HG03139 (cell line): ENCODE measurements around the gene C2CD4D.

Source experiments
- ATAC-seq: cut with Tn5 transposase; IDR thresholded peaks from one replicate; pipeline ENCODE4 v1.9.1; 2021; ENCODE audit not compliant: unreplicated experiment

The C2CD4D gene

DNA sequence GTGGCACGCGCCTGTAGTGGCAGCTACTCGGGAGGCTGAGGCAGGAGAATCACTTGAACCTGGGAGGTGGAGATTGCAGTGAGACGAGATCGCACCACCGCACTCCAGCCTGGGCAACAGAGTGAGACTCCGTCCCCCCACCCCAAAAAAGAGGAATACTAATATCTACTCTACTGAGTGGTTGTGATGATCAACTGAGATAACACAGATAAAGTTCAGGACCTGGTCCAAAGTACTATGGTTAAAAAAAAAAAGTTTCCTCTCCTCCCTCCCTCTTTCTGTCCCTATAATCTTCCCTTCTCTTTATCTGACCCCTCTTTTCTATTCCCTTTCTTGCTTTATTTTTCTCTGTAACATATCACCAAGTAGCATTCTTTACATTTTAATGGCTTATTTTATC is 4.0 kb downstream of the C2CD4D start:
- ATAC-seq, result no peak

DNA sequence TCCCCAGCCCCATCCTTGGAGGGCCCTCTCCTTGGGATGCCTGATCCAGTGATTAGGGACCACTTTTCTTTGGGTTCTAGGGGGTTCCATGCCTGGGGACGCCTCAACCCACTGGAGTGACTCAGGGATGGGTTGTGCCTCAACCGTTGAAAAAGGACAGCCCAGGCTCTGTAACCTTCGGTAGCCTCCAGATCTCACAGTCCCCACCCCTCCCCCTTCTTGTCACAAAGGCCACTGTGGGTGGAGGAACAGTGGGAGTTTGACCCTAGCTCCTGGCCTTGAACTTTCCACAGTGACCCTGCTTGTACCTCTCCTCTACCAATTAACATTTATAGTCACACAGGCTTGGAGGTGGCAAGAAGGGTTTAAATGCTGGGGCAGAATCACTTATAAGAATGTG is 5.4 kb downstream of the C2CD4D start:
- ATAC-seq, result no peak

DNA sequence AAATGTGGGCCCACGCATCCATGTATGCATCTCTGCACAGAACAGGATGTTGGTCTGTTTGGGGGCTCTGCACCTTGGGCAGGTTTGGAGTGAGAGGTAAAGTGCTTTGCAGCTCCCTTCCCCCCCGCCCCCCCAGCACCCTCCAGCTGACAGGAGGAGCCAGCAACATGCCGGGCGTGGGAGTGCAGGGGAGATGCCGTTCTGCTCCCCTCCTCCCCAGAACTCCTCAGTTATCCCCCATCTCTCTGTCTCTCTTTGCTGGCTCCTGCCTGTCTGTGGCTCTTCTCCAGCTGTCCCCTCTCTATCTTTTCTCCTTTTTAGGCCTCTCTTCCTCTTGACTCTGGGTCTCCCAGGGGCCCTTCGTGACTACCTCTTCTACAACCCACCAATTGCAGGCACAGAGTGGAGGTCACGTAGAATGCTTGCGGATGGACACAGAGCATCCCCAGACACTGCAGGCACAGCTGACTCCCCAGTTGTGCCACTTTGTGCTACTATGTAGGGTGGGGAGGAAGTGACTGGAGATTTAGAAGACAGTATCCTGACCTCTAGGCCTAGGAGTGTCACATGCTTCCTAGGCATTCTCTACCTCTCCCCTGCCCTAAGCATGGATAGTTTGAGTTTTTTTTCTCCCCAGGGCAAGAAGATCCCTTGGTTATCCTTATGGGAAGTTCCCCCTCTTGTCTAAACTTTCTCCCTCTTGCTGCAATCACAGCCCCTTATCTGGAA is 6.3 kb downstream of the C2CD4D start:
- no peak for ATAC-seq

DNA sequence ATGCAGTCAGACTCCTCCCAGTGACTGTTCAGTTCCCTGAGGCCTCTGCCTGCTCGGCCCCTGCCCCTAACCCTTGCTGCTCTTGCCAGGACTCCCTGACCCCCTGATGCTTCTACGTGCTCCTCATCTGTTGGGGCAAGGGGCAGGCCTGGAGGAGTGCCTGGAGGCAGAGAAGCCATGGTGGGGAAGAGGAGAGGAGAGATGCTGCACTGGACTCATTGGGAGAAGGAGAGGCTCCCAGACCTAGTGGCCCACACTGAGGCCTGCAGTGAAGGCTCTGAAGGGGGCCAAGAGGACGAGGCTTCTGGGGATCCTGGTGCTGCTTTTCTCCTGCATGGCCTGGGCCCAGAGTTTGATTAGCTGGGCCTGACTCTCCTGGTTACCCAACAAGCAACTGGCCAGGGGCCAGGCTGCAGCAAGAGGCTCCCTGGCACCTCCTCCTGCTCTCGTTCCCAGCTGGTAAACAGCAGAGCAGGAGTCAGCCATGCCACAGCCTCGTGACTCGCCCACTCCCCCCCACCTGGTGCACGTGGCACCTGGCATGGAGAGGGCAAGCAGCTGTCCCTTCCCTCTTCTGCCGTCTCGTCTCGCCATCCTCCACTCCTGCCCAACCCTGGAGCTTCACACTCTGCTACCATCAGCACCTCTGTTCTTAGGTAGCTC is 7.2 kb downstream of the C2CD4D start:
- no peak for ATAC-seq

DNA sequence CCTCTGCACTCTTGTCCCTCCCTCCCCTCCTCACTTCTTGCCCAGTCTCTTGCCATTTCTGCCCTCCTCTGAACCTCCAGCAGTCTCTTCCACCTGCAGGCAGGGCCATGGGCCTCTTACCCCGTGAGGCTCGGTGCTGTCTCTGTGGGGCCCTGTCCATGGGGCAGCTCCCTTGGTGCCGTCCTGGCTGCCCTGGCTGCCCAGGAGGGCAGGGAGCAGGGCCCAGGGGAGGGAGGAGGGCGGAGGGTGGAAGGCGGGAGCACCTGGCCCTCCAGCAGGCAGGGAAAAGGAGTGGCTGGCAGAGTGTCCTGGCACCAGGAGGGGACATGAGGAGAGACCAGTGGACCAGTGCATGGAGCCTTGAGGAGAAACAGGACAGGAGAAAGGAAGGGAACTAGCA is 8.0 kb downstream of the C2CD4D start, which contains the start of gene RORC:
Gene RORC (minus strand): TSS at position 198 of the 400 bp plus-strand sequence. CDS start 38 bp downstream, at position 160.
- no peak for ATAC-seq

DNA sequence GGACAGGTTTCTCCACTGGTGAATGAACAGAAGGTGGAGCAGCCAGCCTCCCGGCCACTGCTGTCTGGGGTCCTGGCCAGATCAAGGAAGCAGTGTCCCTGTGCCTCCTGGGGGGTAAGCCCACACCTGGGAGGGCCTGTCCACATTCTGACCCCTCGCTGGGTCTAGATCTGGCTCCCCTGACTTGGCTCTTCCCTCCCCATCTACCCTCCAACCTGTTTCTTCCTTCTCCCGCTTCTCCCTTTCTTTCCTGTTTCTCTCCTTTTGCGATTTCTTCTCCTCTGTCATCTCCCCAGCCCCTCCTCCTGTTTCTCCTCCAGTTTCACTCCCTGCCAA is 8.4 kb downstream of the C2CD4D start:
- ATAC-seq, result no peak

DNA sequence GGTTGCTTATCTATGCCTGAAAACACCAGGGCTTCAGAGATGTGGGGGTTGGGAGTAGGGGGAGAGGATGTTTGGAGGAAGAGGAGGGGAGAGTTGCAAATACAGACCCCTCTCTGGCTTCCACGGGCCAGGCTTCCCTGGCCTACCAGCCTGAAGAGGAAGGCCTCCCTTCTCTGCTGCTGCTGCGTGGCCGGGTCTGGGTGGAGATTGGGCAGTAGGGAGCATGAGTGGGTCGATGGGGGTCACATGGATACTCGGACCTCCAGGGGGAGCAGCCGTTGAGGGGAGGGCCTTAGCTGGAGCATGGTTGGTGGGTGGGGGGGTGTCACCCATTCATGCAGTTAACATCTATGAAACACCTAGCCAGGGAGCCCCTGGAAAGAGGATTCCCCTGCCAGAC is 9.6 kb downstream of the C2CD4D start:
- ATAC-seq, result no peak

DNA sequence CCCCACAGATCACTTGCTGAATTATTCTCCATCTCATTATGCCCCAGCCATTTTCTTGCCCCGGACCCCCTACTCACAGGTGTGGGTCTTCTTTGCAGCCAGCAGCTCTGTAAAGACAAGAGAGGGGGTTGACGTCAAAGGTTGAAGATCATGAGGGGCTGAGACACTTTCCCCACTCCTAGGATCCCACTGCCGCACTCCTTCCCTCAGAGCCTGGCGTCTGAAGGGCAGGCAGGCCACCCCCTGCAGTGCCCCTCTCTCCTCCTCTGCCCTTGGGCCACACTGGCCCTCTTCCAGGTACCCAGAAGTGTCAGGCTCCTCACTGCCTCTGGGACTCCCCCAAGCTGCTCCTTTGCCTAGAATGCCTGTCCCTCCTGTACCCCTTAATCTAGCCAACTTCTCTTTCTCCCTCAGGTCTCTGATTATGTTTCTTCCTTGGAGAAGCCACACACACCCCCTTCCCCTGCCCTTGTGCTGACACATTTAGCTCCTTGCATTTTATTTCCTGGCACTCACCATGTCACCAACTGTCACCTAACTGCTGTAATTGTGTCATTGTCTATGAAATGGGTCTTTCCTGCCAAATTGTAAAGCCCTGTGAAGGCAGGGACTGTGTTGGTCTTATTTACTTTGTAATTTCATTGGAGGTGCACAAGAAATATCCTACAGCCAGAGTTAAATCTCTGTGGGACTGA is 10.1 kb downstream of the C2CD4D start:
- ATAC-seq, result no peak

DNA sequence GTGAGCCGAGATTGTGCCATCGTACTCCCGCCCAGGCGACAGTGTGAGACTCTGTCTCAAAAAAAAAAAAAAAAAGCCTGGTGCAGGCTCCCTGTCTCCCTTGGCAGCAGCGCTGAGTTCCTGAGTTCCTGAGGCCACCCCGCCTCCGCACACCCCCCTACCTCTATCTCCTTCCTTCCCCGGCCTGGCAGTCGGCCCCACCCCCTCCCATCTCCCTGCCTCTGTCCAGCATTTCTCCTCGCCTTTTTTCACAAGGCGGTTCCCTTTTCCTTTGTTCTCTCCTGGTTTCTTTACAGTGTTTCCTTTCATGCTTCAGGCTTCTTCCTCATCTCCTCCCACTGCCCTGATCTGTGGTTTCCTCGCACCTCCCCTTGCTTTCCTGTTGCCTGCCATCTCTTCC is 10.7 kb downstream of the C2CD4D start:
- no peak for ATAC-seq

DNA sequence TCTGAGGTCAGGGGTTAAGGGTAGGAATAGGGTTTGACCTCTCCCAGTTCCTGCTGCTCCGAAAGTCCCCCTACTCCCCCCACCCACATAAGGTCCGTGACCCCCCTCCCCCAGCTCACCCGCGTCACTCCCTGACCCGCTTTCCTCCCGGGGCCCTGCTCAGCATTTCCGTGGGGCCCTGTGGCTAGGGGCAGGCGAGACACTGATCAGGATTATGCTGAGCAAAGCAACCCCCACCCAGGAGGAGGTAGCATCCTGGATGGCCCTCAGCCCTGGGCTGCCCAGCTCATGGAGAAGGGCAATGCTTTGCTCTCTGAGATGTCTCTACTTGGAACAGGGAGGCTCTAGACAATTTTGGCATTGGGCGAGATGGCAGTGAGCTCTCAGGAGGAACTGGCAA is 11.8 kb downstream of the C2CD4D start:
- ATAC-seq, result no peak

DNA sequence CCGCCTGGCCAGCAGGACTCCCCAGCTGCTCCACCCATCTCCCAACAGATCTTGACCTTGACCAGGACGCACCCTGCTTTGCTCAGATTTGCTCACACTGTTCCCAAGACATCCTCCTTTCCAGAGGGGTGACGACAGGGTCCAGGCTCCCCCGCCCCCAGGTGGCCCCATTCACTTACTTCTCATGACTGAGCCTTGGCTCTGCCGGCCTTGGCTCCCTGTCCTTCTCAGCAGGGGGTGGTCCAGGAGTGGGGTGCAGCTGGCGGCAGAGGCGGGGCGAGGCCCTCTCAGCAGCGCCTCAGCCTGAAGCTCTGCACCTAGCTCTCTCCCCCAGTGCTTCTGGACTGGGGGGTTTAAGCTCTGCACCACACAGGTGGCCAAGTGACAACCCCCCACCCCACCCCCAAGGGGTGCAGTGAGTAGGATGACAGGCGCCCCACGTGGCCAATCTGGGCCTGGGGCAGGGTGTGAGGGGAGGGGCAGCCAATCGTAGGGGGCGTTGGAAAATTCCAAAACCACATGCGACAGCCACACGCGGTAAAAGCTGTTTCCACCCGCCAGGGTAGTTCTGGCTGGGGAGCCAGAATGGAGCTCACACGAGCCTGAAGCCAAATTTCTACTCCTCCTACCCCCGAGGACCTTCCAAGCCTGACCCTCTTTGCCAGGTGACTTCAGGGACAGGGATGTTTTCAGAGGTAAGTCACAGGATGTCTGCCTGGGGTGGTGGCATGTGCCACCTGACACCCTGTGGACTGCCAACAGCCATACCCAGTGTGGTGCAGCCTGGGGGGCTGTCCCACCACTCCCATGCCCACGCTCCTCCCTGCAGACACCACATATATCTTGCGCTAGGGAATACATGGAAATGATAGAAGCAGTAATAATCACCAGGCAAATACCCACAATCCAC is 13.6 kb downstream of the C2CD4D start:
- no peak for ATAC-seq

DNA sequence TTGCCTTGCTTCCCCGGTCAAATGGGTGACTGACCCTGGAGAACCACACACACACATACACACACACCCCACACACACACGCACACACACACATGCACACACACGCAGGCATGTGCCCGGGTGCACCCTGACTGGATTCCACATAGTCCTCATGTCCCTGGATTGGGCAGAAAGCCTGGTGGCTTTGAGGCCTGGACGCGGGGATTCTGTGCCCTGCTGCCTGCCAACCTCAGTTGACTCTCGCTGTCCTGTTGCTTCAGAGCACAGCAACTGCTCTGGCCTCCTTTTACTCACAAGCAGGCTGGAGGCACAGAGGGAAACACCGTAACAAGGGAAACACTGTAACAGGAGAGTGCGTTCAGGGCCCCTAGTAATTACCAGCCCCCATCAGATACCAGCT is 14.4 kb downstream of the C2CD4D start:
- no peak for ATAC-seq

DNA sequence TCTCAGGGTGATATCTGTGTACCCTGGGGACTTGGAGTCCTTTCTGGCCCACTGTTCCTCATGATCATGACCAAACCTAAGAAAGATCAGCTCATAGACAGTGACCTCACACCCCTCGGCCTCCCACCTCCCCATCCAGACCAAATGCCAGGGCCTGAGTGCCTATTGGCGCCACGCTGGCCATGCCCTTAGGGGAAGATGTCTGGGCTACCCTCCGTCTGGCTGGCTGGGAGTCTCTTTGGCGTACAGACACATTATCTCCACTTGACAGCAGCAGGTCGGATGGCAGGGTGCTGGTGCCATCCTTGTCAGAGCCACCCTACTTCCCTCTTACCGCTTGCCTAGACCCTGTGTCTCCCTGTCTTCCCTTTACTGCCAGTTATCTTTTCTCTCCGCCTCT is 16.4 kb downstream of the C2CD4D start:
- no peak for ATAC-seq

DNA sequence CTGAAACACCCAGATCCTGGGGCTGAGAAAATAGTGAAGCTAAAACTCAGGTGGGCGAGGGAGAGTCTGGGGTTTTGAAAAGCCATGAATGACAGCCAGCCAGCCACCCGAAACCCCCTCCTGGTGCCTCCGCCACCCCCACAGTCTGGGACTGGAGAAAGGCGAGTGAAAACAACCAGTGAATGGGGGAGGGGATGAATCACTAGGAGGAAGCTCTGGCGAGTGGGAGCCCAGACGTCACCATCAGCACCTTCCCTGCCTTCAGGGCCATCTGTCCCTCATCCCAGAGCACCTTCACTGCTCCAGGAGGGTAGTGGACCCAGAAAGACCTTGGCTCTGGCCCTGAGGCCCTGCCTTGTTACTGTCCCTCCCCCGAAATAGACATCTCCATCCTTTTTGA is 17.2 kb downstream of the C2CD4D start:
- no peak for ATAC-seq

DNA sequence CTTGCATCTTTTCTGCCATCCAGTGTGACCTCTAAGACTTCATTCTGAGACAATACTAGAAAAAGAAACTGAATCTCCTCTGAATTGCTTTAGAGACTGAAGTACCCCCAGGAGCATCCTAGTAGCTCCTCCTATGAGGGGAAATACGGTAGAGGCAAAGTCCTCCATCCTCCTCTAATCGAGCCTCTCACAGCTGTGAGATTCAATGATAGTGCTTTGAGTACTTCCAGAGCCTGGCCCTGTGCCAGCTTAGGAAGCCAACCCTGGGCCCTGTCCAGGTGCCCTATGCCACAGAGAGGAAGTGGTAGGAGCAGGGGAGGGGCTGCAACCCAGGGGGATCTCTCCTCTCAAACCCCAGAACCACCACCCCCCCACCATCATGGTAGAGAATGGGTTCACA is 18.7 kb downstream of the C2CD4D start:
- ATAC-seq, result no peak

DNA sequence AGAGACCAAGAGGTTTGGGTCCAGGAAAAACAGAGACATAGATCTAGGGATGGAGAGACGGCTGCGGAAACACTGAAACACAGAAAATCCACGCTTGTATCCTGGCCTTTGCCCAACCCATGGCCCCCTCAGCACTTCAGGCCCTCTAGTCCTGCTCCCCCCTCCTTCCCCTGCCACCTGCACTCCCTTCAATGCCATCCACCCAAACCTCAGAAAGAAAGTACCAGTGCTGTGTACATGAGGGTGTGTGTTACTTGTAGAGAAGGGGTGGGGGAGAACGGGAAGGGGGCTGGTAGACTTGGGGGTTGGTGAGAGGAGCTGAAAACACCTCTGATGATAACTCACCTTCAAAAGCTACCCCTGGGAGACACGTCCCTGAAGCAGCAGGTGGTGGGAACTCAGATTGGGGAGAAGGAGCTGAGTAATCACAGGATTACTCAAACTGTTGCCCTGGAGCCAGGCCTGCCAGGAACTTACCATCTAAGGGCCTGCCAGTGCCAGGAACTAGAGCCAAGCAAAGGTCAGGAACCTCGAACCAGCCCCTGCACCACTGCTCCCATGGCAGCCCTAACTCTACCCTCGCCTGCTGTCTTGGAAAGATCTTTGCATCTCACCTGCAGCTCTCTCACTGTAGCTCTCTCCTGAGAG is 19.5 kb downstream of the C2CD4D start:
- no peak for ATAC-seq

DNA sequence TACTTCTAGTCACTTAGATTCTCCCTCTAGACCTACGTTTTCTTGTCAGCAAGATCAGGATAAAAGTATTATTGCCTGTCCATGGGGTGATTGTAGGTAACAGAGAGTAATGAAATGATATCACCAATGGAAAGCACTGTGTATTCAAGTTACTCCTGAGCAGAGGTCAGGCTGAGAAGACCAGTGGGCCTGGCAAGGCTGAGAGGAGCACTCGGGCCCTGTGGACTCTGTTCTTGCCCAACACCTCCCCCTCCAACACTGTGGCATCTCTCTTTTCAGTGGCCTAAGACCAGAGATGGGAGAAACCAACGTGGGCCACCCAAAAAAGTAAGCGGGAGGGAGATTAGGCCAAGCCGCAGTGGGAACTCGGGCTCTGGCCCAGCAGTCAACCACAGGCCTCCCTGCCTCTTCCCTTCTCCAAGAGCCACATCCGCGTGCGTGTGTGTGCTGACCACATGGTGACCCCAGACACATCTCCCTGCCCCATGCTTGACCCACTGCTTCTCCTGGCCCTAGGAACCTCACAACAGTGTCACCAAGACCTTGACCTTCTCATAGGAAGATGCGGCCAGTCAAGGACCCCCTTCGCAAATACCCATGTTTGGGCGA is 20.3 kb downstream of the C2CD4D start:
- ATAC-seq, result no peak

DNA sequence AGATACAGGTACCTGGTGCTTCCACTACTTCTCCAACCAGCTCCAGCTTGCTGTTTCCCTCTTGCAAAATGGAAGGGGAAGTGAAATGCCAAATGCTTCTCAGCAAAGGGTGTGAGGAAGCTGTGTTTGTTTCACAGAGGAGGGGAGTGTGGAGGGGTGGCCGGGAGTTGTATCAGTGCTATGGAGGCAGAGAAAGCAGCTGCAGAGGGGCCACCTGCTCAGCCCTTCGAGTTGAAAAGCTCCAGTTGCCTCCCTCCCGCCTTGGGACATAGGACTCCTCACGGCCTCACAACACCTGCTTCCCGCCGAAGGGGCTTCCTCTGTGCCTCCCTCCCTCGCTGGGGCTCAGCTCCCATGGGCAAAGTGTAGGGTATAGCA is 22.3 kb downstream of the C2CD4D start:
- ATAC-seq, result no peak

DNA sequence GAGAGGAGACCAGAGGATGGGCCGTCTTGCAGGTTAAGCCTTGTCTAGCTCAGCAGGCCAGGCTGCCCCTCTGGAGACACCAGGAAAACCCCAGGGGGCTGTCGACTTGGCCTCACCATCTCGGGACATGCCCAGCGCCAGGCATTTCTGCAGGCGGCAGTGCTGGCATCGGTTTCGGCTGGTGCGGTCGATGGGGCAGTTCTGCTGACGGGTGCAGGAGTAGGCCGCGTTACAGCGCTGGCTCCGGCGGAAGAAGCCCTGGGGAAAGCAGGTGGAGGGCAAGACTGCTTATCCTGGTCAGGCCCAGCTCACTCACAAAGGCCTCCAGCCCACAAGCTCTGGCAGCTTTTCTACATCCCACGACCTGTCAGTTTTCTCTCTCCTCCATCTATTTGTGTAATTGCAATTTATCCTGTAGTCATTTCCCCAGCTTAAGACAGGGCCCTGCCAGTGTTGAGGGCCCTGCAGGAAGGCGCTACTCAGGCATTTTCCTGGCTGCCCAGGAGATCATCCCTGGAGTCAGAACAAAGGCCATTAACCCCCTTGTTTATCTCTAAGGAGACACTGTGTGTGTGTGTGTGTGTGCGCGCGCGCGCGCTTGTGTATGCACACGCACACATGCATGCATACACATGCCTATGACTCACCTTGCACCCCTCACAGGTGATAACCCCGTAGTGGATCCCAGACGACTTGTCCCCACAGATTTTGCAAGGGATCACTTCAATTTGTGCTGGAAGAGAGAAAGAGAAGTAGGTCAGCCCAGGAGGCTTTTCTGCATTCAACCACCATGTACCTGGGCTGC is 22.9 kb downstream of the C2CD4D start:
- no peak for ATAC-seq
